Fibroblast of peridontal ligament (primary cell): ENCODE measurements around the gene ORMDL2.
"Not testable (repeated sequence)": the region's sequence is repeated elsewhere in the genome, so short reads cannot be mapped to it uniquely, and the experiment has no call there.

Experiments used
- DNase-seq: peaks from one replicate; pipeline ENCODE4 v3.0.0-alpha.2; 2010; ENCODE audit errors: extremely low read depth

ORMDL2 gene

GRCh38 chr12:55852740-55853139 is 34.9 kb downstream of the ORMDL2 start:
- no peak for DNase-seq

- no peak for DNase-seq
Measured at GRCh38 chr12:55861396-55861795, 43.6 kb downstream of the ORMDL2 start.

GRCh38 chr12:55861871-55862270 is 44.0 kb downstream of the ORMDL2 start:
- DNase-seq: no peak

GRCh38 chr12:55862286-55862685 is 44.4 kb downstream of the ORMDL2 start:
- DNase-seq: peak; percentile 45

GRCh38 chr12:55862931-55863330 is 45.1 kb downstream of the ORMDL2 start:
- DNase-seq: not testable (repeated sequence)

GRCh38 chr12:55865327-55865726 is 47.5 kb downstream of the ORMDL2 start:
- no peak for DNase-seq

- not testable (repeated sequence) for DNase-seq
Measured at GRCh38 chr12:55866454-55867004, 48.7 kb downstream of the ORMDL2 start.
